SK-N-MC (cell line): ENCODE results near the gene FAM180A.

ENCODE experiments used
- EZH2 ChIP-seq: fragments of 200-600 bp; sonication (generic); IDR thresholded peaks from one replicate; pipeline ENCODE4 v1.6.1; 2017; ENCODE audit warnings: antibody characterized with exemption
- FOXP2 ChIP-seq: optimal IDR thresholded peaks from 2 replicates; pipeline ENCODE3; 2011; ENCODE audit warnings: mild to moderate bottlenecking, moderate library complexity; ENCODE audit not compliant: insufficient read depth; ENCODE audit errors: extremely low read length, control extremely low read depth
- POLR2AphosphoS5 ChIP-seq: IDR thresholded peaks from 2 replicates; pipeline ENCODE4 v1.6.1; 2012; ENCODE audit warnings: mild to moderate bottlenecking, low read depth, low read length, borderline replicate concordance

- TF ChIP-seq FOXP2 (no peak), EZH2 (no peak), POLR2AphosphoS5 (no peak)
Measured at GRCh38 chr7:135719688-135720087, 28.9 kb downstream of the FAM180A start.
